NAMALWA (cell line): ENCODE data around the gene ZBED5.
A peak's percentile ranks its signal among the peaks of the same experiment; 100 is the strongest.

Experiments
- DNase-seq: peaks from one replicate; pipeline ENCODE4 v3.0.0-alpha.2; 2015; ENCODE audit warnings: low spot score

Gene ZBED5

DNA sequence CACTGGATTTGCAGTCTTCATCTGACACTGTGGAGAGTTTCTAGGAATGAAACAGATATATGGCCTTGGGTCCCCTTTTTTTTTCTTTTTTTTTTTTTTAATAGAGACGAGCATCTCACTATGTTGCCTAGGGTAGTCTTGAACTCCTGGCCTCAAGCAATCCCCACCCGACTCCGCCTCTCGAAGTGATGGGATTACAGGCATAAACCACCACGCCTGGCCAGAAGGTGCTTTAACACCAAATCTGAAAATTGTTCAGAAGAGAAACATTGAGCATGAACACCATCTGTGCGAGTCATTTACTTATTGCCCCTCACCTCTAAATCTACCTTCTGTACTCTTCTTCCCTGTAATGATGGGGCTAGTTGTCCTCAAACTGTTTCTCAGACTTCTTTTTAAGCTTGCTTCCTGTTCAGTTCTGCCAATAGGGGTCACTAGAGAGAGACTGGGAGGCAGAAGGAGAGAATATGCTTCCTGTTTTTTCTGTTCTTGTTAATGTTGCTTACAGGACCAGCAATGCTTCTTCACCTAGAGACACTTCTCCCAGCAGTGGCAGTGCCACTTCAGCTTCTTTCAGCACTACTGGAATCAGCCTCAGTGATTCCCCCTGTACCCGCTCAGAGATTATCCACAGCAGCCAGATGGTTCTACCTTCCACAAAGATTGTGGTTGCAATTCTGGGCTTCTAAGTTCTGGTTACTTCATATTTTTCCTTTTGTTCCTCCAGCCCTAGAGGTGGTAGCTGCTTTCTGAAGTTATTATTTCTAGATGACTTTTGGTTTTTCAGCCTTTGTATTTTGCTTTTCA is 20.8 kb upstream of the ZBED5 start:
- DNase-seq: peak; percentile 93

DNA sequence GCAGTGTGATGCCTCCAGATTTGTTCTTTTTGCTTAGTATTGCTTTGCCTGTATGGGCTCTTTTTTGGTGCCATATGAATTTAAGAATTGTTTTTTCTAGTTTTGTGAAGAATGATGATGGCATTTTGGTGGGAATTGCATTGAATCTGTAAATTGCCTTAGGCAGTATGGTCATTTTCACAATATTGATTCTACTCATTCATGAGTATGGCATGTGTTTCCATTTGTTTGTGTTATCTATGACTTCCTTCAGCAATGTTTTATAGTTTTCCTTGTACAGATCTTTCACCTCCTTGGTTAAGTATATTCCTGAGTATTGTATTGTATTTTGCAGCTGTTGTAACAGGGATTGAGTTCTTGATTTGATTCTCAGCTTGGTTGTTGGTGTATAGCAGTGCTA is 18.3 kb upstream of the ZBED5 start:
- no peak for DNase-seq

DNA sequence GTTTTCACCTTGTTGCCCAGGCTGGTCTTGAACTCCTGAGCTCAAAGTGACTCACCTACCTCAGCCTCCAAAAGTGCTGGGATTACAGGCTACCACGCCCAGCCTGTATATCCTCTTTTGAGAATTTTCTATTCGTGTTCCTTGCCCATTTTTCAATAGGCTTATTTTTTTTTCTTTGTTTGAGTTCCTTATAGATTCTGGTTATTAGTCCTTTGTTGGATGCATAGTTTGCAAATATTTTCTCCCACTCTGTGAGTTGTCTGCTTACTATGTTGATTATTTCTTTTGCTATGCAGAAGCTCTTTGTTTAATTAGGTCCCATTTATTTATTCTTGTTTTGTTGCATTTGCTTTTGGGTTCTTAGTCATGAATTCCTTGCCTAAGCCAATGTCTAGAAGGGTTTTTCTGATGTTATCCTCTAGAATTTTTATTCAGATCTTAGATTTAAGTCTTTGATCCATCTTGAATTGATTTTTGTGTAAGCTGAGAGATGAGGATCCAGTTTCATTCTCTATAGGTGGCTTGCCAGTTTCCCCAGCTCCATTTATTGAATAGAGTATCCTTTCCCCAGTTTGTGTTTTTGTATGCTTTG is 17.7 kb upstream of the ZBED5 start:
- DNase-seq: no peak

DNA sequence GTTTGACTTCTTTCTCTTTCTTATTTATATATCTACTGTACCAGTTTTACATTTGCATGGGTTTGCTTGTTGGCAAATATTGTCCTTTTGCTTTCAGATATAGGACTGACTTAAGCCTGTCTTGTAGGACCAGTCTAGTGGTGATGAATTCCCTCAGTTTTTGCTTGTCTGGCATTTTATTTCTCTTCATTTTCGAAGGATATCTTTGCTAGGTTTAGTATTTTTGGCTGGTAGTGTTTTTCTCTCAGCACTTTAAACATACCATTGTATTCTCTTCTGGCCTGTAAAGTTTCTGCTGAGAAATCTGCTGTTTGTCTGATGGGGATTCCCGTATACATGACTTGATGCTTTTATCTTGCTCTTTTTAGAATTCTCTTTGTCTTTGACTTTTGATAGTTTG is 14.2 kb upstream of the ZBED5 start:
- DNase-seq: no peak

DNA sequence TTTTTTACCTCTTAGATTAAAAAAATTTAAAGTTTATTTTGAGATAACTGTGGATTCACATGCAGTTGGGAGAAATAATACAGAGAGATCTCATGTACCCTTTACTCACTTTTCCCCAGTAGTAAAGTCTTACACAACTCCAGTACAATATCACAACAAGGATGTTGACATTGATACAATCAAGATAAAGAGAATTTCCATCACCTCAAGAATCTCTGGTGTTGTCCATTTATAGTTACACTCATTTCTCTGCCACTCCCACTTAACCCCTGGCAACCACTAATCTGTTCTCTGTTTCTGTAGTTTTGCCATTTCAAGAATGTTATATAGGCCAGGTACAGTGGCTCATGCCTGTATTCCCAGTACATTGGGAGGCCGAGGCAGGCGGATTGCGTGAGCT is 10.5 kb upstream of the ZBED5 start:
- no peak for DNase-seq

DNA sequence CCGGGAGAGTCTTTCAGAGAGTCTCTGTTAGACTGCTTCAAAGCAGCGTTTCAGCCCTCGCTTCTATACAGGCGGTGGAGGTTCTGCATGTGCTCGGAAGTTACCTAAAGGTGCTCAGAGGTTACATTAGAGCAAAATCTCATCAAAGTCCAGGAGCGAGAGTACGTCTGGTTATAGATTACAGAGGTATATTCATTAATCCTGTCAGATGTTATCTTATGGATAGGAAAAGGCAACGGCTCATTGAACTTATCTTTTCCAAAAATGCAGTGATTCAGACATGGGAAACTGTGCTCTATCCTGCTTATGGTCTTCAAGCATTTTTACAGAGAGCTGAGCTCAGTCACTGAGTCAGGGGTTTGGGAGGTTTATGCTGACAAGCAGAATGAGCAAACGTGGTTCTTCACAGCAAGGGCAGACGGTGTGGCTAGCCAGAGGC is 9.1 kb upstream of the ZBED5 start:
- DNase-seq: no peak

DNA sequence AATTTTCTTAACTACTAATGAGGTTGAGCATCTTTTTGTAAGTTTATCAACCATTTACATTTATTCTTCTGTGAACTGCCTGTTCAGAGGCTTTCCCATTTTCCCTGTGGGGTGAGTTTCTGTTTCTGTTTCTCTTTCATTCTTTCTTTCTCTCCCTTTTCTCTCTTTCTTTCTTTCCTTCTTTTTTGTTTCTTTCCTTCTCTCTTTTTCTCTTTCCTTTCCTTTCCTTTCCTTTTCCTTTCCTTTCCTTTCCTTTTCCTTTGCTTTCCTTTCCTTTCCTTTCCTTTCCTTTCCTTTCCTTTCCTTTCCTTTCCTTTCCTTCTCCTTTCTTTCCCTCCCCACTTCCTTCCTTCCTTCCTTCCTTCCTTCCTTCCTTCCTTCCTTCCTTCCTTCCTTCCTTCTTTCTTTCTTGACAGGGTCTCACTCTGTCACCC is 8.0 kb upstream of the ZBED5 start:
- DNase-seq: no peak

DNA sequence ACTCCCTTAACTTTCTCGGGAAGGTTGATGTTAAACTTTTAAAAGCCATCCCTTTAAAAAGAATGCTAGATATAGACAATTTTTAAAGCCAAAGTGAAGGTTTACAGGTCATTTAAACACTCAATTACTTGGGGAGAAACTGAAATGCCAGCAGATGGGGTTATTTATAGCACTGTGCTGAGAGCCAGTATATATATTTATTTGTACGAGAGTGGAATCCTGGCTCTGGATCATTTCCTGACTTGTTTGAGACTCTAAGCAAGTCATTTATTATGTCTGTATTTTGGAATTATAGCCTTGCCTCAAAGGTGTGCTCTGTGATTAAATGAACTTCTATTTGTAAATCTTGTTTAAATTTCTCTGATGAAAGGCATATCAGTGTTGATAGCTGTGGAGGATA is 6.8 kb upstream of the ZBED5 start:
- no peak for DNase-seq

DNA sequence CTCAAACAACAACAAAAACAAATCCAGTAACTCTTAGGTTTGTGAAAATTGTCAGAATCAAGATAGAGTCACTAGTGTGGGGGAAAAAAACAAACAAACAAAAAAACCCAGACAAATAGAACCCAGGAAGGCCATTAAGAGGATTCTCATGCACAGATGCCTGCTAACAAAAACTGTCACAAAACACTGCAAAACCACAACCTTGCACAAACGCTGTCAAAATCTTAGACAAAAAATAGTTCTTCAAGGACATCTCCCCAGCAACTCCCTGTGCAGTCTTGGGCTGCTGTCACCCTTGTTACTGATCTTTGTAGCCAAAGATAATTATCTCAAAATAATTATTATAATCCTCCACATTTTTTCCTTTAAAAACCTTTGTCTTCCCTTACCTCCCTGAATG is 4.6 kb upstream of the ZBED5 start:
- DNase-seq: no peak

DNA sequence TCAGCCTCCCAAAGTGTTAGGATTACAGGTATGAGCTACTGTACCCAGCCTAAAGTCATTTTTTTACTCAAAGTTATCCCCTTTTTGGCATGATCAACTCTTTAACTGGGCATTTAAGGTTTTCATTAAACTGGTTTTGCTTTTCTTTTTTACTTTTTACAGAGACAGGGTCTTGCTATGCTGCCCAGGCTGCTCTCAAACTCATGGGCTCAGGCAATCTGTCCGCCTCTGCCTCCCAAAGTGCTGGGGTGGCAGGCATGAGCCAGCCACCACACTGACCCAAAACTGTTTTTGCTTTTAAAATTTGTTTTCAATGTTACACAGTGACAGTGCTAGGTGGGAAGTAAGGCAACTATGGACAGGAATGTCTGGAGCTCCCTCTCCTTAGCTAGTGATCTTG is 3.9 kb upstream of the ZBED5 start:
- no peak for DNase-seq

DNA sequence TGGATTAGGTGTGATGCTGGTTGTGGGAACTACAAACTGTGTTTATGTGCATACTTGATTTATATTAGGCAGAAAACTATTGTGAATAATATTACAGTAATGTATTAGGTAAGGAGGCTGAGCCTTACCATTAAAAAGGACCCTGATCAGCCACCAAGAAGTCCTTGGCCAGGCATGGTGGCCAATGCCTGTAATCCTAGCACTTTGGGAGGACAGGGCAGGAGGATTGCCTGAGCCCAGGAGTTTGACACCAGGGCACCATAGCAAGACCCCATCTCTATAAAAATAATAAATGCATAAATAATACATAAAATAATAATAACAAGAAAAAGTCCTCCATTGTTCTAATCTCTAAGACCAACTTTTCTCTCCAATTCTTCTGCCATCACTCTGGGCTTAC is 3.2 kb upstream of the ZBED5 start:
- DNase-seq: no peak

DNA sequence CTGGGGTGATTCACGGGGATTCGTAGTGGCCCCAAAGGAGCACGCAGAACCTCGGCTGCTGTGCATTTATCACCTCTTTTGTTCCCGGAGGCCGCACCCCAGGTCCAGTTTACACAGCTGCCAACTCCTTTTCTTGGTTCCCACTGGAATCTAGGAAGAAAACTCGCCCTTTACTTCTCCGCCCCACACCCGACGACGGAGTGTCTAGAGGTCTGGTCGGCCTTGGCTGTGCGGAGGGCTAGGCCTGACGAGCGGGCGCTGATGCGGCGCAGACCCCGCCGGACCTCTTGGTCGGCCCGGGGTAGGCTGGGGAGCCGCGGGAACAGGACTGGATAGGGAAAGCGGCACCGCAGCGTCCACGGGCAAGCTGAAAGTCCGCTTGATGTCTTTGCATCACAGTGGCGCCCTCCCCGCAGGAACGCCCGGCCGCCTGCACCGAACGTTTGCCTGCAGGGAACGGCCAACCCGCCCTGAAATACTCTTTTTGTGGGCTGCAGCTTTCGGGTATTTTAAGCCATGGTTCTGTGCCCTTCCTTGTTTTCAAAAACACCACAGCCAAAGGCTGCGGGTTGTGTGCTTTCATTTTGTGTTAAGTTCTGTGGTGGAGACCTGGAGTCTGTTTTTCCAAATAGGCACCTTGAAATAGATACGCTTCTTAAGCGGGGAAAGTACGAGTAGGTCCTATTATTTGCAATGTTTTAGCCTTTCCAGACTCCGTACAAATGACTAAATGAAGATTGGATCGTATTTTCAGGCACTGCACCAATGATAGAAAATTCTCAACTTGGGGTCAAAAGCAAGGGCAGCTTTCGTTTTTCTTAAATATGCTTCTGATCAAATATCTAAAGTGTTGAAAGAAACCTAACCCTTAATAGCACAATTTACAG is 829 bp upstream of the ZBED5 start:
- DNase-seq: peak; percentile 64

DNA sequence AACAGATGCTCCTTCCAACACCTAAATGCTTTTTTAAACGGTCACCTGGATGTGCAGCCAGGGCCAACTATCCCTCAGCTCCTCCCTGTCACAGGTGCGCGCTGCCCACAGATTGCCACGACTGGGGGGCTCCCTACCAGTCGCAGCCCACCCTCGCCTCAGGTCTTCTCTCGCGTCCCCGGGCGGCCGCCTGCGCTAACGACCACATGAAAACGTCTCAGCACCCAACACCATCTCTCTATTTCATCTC is 469 bp downstream of the ZBED5 start:
- no peak for DNase-seq

DNA sequence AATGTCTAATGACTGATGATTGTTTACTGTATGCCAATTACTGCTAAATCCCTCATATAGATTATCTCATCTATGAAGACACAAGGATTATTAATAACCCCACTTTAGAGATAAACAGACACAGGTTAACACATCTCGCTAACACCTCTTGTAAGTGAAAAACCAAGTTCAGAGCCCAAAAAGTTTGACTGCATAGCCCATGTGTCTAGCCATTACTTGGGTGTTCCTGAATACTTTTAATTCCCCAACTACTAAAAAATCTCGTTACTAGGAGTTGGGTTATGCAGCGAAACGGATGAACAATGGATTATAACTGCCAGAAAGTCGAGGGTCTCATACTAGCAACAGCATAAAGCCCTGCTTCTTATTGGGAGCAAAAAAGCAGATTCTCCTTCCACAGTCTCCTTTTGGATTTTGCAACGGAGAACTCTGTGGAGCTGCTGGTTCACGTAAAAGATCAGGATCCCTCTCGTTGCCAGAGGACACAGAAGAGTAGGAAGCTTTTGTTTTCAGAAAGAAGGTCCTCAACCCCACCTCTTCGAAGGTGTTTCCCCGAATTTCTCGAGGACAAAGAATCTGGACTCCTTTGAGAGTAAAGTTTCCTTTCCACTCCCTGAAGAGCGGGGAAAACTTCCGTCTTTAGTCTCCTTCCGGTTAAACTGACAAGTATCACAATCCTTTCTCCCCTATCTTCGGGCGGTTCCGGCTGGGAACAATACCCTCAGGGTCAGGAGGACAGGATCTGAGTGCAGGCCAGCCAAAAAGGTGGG is 979 bp downstream of the ZBED5 start:
- DNase-seq: peak; percentile 50

DNA sequence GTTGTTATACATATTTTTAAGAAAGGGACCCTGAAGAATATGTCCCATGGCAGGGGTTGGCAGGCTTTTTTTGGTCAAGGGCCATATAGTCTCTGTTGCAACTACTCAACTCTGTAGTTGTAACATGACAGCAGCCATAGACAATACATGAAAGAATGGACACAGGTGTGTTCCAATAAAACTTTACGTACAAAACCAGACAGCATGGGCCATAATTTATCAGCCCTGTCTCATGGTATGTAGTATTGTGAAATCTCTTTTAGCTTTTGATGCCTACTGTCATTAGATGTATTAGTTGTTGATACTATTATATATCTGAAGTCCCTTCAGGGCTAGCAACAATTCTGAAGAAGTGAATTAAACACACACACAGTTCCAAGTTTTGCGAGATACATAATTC is 2.6 kb downstream of the ZBED5 start:
- DNase-seq: no peak

DNA sequence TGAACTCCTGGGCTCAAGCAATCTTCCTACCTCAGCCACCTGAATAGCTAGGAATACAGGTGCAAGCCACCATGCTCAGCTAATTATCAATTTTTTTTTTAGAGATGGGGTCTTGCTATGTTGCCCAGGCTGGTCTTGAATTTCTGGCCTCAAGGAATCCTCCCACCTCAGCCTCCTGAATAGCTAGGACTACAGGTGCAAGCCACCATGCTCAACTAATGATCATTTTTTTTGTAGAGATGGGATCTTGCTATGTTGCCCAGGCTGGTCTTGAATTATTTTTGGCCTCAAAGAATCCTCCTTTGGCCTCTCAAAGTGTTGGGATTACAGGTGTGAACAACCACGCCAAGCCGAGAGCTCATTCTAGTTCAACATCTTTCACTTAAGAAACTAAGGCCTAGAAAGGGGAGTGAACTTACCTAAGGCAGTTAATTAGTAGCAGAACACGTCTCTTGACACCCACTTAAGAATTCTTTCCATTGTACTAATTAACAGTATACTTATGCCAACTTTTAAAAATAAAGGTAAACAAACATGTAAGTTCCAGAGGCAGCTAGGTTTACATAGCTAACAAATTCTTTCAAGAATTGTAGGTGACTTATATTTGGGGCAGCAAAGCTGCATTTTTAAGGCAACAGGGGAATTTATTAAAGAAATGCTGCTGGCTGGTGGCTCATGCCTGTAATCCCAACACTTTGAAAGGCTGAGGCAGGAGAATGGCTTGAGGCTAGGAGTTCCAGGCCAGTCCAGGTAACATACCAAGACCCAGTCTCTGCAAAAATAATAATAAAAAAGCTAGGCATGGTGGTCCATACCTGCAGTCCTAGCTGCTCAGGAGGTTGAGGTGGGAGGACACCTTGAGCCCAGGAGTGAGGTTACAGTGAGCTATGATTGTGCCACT is 9.6 kb downstream of the ZBED5 start:
- no peak for DNase-seq

DNA sequence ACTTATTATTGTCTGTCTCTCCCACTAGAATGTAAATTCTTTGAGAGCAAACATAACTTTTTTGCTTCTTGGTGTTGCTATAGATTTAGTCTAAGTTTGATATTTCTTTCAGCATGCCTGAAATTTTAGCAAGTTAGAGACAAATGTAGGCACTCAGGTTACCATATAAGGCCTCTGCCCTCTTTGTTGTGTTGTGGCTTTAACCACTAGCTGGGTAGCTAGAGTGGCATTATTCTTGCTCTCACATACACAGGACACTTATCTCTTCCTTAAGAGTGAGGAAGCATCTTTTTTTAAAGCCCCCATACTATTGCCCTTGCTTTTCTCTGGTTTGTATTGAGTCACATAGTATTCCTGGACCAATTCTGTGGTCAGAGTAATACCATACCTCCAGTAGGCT is 11.2 kb downstream of the ZBED5 start:
- no peak for DNase-seq

DNA sequence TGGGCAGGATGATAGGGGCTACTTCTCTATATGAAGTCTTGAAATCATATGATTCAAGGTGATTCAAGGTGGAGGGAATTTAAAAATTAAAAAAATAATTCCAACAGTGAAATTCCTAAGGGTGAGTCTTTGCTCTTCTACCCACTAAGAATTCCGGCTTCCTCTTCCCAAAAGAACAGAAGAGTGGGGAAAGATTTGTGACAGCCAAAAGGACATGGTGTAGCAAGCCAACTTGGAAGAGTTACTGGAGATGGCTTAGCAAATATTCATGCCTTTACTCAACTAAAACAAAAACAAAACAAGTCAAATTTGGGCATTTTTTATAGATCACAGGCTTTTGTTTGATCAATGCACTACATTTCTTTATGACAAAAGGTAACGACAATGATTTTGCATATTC is 12.3 kb downstream of the ZBED5 start:
- DNase-seq: no peak

DNA sequence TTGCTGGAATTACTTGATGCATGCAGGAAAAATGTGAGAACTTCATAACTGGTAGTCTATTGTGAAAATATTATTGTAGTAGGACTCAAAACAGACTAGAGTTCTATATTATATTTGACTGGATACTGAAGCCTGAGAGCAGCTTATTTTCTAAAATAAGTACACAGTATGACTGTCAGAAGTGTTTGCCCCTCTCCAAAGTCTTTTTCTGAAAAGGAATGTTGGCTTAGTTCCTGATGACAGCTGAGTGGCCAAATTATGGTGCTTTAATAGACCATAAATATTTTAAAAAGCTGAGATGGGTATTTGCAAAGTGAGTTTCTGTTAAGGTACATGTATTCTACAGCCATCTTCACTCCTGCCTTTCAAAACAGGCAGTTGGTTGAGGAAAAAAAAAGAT is 13.1 kb downstream of the ZBED5 start:
- no peak for DNase-seq

DNA sequence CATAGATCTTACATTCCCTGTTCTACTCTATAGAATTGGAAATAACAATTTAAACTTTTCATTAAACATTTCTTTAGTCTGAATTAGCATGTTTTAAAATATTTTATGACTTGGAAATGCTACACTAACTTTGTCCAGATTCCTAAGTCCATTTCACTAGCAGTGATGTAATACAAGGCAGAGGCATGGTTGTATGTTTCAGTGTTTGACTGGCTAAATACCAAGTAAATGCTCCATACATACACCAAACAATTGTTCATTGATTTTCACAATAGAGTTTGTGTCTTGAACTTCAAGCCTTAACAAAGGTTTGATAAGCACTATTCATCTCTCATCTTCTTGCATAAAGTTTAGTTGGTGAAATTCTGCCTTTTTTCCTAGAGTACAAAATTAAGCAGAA is 13.5 kb downstream of the ZBED5 start:
- DNase-seq: no peak

DNA sequence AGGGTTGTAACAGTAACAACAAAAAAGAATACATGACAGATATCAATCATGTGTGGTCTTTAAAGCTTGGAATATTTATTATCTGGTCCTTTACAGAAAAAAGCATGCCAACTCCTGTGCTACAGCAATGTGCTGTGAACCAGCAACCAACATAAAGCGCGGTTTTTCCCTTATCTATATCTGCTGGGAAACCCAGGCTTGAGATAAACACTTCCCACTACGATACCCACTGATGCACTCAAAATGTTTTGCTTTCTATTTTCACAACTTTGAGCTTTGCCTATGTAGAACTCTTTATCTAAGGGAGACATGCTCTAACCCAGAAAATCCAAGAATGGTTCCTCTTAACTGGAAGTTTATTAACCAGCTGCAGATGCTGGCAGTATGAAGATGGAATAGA is 19.0 kb downstream of the ZBED5 start:
- no peak for DNase-seq
